Measurements from ENCODE around the gene P2RY13.

P2RY13 gene

GRCh38 chr3:151319628-151320027, 9.7 kb downstream of the P2RY13 start:
- no peak for DNase-seq

GRCh38 chr3:151318991-151319390, 10.4 kb downstream of the P2RY13 start:
- DNase-seq = no peak

- no peak for DNase-seq
Measured at GRCh38 chr3:151318313-151318712, 11.0 kb downstream of the P2RY13 start.

- no peak for DNase-seq
Measured at GRCh38 chr3:151316267-151316991, 12.9 kb downstream of the P2RY13 start, which contains the start of gene GPR87. GPR87 (minus strand) TSS chr3:151316820; CDS start chr3:151300100, 16,720 bp downstream.

- DNase-seq = no peak
Measured at GRCh38 chr3:151315846-151316245, 13.5 kb downstream of the P2RY13 start.

- DNase-seq = no peak
Measured at GRCh38 chr3:151315136-151315535, 14.2 kb downstream of the P2RY13 start.

GRCh38 chr3:151314593-151314992, 14.8 kb downstream of the P2RY13 start:
- DNase-seq = no peak

GRCh38 chr3:151314137-151314536, 15.2 kb downstream of the P2RY13 start:
- no peak for DNase-seq

GRCh38 chr3:151312972-151313371, 16.4 kb downstream of the P2RY13 start:
- no peak for DNase-seq

- DNase-seq = no peak
Measured at GRCh38 chr3:151309566-151309965, 19.8 kb downstream of the P2RY13 start.

- no peak for DNase-seq
Measured at GRCh38 chr3:151307583-151308488, 21.5 kb downstream of the P2RY13 start.

GRCh38 chr3:151307131-151307530, 22.2 kb downstream of the P2RY13 start:
- no peak for DNase-seq

- DNase-seq = no peak
Measured at GRCh38 chr3:151306168-151306810, 23.1 kb downstream of the P2RY13 start.

- DNase-seq = no peak
Measured at GRCh38 chr3:151305775-151306151, 23.6 kb downstream of the P2RY13 start.

GRCh38 chr3:151305060-151305774, 24.1 kb downstream of the P2RY13 start:
- no peak for DNase-seq

- DNase-seq = no peak
Measured at GRCh38 chr3:151303751-151304150, 25.6 kb downstream of the P2RY13 start.

GRCh38 chr3:151301787-151302186, 27.6 kb downstream of the P2RY13 start:
- no peak for DNase-seq

- no peak for DNase-seq
Measured at GRCh38 chr3:151300539-151300938, 28.8 kb downstream of the P2RY13 start.

GRCh38 chr3:151299006-151299405, 30.3 kb downstream of the P2RY13 start:
- DNase-seq = no peak

- DNase-seq = no peak
Measured at GRCh38 chr3:151297429-151297828, 31.9 kb downstream of the P2RY13 start.

- no peak for DNase-seq
Measured at GRCh38 chr3:151296226-151296625, 33.1 kb downstream of the P2RY13 start.

GRCh38 chr3:151293127-151293526, 36.2 kb downstream of the P2RY13 start:
- no peak for DNase-seq

GRCh38 chr3:151290673-151291072, 38.7 kb downstream of the P2RY13 start:
- DNase-seq = no peak

Data from activated effector memory CD4-positive, alpha-beta T cell treated with Interleukin-2 at 50 U/mL for 16 hours (primary cell).